ENCODE results near the gene CAPN14. TPM values are rescaled to one million over a fixed set of nuclear protein-coding genes. Genes with fewer than 3 reads are reported as not detected.

The CAPN14 gene
- total and polyA plus RNA-seq, 3 donors from 2014 or later = 0.36 to 1.1 (median 0.47) TPM

GRCh38 chr2:31238906-31239592 is 21.7 kb upstream of the CAPN14 start:
- no peak overlapping the region for H3K27ac ChIP-seq
- H3K4me1 ChIP-seq = peaks cover 3% of the 10 kb centered on the region
- no peak overlapping the region for H3K4me3 ChIP-seq
- DNase-seq = no peak
- intact Hi-C loops (cut with DNase I; ENCODE audit: low total_unique reads) = no loop called here
- no peaks in the 10 kb centered on the region for H3K9me3 ChIP-seq
- H3K27me3 ChIP-seq = no peaks in the 10 kb centered on the region
- no peaks in the 10 kb centered on the region for H3K36me3 ChIP-seq (ENCODE audit: low read depth, missing control alignments)
- no peak for TF ChIP-seq POLR2A (IDR thresholded peaks at IDR 0.05)
- TF ChIP-seq, protein P1, sequence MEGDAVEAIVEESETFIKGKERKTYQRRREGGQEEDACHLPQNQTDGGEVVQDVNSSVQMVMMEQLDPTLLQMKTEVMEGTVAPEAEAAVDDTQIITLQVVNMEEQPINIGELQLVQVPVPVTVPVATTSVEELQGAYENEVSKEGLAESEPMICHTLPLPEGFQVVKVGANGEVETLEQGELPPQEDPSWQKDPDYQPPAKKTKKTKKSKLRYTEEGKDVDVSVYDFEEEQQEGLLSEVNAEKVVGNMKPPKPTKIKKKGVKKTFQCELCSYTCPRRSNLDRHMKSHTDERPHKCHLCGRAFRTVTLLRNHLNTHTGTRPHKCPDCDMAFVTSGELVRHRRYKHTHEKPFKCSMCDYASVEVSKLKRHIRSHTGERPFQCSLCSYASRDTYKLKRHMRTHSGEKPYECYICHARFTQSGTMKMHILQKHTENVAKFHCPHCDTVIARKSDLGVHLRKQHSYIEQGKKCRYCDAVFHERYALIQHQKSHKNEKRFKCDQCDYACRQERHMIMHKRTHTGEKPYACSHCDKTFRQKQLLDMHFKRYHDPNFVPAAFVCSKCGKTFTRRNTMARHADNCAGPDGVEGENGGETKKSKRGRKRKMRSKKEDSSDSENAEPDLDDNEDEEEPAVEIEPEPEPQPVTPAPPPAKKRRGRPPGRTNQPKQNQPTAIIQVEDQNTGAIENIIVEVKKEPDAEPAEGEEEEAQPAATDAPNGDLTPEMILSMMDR (IDR thresholded peaks at IDR 0.05) = no peak
- 91% methylated on average over 8 to 13 of the region's 13 CpGs for WGBS, 2 donors

GRCh38 chr2:31238126-31238905 is 21.0 kb upstream of the CAPN14 start:
- no peak overlapping the region for H3K27ac ChIP-seq
- intact Hi-C loops (cut with DNase I; ENCODE audit: low total_unique reads) = no loop called here
- TF ChIP-seq, protein P1 (IDR thresholded peaks at IDR 0.05) = no peak
- no peak for TF ChIP-seq POLR2A (IDR thresholded peaks at IDR 0.05)
- 76 to 82% methylated on average over 10 of the region's 10 CpGs for WGBS, 2 donors
- H3K27me3 ChIP-seq = no peaks in the 10 kb centered on the region
- H3K4me3 ChIP-seq = no peak overlapping the region
- H3K36me3 ChIP-seq (ENCODE audit: low read depth, missing control alignments) = no peaks in the 10 kb centered on the region
- no peaks in the 10 kb centered on the region for H3K9me3 ChIP-seq
- no peak for DNase-seq
- peaks cover 3% of the 10 kb centered on the region for H3K4me1 ChIP-seq

- intact Hi-C loops (cut with DNase I; ENCODE audit: low total_unique reads) = no loop called here
- Histone ChIP-seq H3K27ac (no peak overlapping the region), H3K27me3 (no peaks in the 10 kb centered on the region), H3K36me3 (ENCODE audit: low read depth, missing control alignments) (no peaks in the 10 kb centered on the region), H3K4me3 (no peak overlapping the region), H3K9me3 (no peaks in the 10 kb centered on the region), H3K4me1 (peaks cover 3% of the 10 kb centered on the region)
- DNase-seq = no peak
- WGBS, 2 donors = 92 to 94% methylated on average over 9 of the region's 9 CpGs
- TF ChIP-seq POLR2A (IDR thresholded peaks at IDR 0.05) = no peak
- TF ChIP-seq, protein P1 (IDR thresholded peaks at IDR 0.05) = no peak
Observed at GRCh38 chr2:31237348-31238017, 20.2 kb upstream of the CAPN14 start.

DNA sequence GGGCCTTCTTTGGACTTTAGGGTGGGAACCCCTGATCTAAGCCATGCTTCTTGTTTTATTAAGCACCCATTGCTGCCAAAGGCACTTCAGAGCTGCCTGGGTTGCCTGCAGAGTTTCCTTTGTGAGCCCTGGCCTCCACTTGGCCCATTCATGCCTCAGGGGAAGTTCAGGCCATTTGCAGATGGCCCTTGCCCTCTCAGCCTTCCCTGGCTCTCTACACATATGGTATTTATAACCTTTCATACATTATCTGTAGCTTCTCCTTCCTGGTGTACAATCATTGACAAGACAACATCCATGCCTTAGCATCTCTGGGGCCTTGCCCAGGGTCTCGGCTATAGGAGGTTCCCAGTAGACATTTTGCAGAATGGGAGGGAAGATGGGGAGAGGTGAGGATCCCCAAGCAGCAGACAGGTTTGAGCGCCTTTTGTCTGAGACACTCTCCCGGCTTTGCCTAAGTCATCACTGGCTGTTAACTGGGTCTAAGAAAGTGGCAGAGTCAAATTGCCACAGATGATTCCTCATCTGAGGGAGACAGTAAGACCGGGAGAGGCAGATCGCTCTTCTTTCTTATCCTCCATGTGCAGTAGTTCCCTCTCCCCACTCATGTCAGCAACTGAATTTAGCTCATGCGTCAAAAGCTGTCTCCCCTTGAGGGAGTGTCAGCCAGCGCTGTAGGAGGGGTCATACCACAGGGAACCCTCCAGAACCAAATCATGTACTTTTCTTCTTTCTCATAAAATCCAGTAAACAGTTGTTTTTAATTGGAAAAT is 19.3 kb upstream of the CAPN14 start:
- DNase-seq = no peak
- intact Hi-C loops (cut with DNase I; ENCODE audit: low total_unique reads) = no loop called here
- Histone ChIP-seq H3K27me3 (no peaks in the 10 kb centered on the region), H3K27ac (no peak overlapping the region), H3K36me3 (ENCODE audit: low read depth, missing control alignments) (no peaks in the 10 kb centered on the region), H3K4me3 (no peak overlapping the region), H3K4me1 (peaks cover 3% of the 10 kb centered on the region), H3K9me3 (no peaks in the 10 kb centered on the region)
- 77 to 81% methylated on average over 7 of the region's 7 CpGs for WGBS, 2 donors
- no peak for TF ChIP-seq POLR2A (IDR thresholded peaks at IDR 0.05)
- TF ChIP-seq, protein P1 (IDR thresholded peaks at IDR 0.05) = no peak

Data from testis (tissue), 3 donors.